ENCODE data around the gene VKORC1L1. TPM values are rescaled to one million over a fixed set of nuclear protein-coding genes. Genes with fewer than 3 reads are reported as not detected.

Gene VKORC1L1
- total RNA-seq, 1 experiment from 2014 or later = 16.9 TPM

Other genes with a start within 250 kb of the VKORC1L1 start
- 41.6 and 47.6 TPM in 2 replicates for gene GUSB, start 109.1 kb downstream of the VKORC1L1 start, total RNA-seq (2014; rRNA removed; shearing (Covaris generic))
- 48.8 and 50.2 TPM in 2 replicates for gene ASL, start 202.7 kb downstream of the VKORC1L1 start, total RNA-seq (2014; rRNA removed; shearing (Covaris generic))
- gene CRCP, start 241.8 kb downstream of the VKORC1L1 start, total RNA-seq (2014; rRNA removed; shearing (Covaris generic)) = 55.2 and 74.7 TPM in 2 replicates

Measured in H4 (cell line).